ENCODE measurements around the gene TMEM132A. TPM values are rescaled to one million over a fixed set of nuclear protein-coding genes. Genes with fewer than 3 reads are reported as not detected.
"Not testable (repeated sequence)": the region's sequence is repeated elsewhere in the genome, so short reads cannot be mapped to it uniquely, and the experiment has no call there.

Gene TMEM132A
- polyA plus RNA-seq, 10 donors, result 28.4 to 46.5 (median 36.6) TPM

DNA sequence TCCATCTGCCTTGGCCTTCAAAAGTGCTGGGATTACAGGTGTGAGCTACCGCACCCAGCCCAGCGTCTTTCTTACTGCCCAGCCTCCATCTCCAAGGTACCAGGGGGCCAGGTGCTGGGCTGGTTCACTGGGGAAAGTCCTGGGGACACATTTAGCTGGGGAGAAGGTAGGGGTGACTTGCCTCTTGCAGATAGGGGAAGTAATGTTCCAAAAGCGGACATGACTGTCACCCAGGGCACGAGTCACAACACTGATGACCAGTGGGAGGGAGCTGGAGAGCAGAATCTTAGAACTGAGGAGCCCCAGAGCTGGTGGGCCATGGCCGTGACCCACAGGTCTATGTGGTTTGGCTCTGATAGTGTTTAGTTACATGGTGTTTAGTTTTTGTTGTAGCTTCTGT, 30.2 kb downstream of the TMEM132A start:
- no peak for DNase-seq

DNA sequence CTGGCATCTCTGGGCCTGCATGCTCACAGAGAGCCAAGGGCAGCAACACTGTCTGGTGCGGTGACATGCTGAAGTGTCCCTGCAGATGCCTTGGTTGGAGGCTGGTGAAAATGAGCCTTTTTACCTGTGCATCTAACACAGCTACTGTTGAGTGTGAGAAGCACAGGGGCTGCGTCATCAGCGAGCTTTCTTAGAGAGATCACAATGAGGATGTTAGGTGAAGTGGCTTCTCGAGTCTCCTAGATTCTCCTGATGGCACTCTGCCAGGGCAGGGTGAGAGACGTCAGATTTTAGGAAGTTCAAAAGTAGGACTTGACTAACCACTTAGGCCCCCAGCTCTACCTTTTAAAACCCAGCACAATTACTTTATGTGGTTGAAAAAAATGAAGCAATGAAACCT, 31.3 kb downstream of the TMEM132A start:
- no peak for DNase-seq

- DNase-seq, result no peak
These were observed 32.9 kb downstream of the TMEM132A start for GRCh38 chr11:60957188-60957587.

DNA sequence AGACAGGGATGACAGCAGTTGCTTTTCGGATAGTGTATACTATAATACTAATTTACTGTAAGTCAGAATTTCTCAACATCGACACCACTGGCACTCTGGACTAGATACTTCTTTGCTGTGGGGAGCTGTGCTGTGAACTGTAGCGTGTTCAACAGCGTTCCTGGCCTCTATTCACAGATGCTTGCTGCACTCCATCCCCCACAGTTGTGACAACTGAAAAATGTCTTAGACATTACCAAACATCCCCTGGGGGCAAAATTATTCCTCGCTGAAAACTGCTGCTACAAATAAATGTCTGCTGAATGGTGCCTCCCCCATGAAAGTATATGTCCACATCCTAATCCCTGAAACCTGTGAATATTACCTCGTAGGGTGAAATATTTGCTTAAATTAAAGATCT, 35.2 kb downstream of the TMEM132A start:
- DNase-seq, result no peak

- no peak for DNase-seq
These were observed 36.1 kb downstream of the TMEM132A start for GRCh38 chr11:60960405-60960804.

DNA sequence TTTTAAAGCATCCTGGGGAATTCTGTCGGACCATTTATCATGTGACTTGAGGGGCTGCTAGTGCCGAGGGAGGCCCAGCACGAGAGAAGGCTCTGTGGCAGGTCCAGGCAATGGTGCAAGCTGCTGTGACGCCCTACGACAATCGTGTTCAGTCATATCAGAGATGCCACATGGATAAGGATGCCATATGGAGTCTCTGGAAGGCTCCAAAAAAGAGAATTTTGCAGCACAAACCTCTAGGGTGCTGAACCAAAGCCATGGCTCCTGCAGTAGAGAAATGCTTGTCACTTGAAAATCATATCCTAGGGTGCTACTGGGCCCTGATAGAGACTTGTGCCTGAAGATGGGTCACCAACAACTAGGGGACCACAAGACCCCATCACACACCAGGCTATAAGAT, 40.5 kb downstream of the TMEM132A start:
- no peak for DNase-seq

DNA sequence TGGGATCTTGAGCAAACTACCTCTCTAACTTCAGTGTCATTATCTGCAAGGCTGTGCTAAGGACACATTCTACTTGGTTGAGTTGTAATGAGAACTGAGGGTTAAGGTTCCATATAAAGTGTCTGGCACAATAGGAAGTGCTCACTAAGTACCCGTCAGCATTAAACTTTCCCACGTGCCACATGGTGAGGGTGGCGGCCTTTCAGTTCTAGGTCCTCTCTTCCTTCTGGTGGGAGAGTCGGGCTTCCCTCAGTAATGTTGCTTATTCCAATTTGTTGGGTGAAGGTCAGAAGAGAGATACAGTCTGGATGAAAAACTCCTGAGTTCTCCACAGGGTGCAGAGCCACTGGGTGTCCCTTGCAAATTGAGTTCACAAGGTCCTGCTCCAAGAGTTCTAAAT, 42.6 kb downstream of the TMEM132A start:
- no peak for DNase-seq

DNA sequence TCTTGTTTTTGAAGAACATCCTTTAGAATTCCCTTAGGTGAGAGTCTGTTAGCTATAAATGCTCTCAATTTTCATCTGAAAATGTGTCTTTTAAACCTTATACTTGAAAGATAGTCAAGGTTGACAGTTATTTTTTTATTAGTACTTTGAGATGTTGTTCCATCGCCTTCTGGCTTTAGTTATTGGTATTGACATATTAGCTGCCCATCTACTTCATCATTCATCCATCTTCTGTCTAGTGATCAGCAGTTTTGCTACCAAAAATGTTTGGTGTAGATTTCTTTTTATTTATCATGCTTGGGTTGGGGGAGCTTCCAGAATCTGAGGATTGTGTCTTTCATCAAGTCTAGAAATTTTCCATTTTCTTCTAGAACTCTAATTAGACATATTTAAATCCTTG, 44.0 kb downstream of the TMEM132A start:
- DNase-seq, result no peak

DNA sequence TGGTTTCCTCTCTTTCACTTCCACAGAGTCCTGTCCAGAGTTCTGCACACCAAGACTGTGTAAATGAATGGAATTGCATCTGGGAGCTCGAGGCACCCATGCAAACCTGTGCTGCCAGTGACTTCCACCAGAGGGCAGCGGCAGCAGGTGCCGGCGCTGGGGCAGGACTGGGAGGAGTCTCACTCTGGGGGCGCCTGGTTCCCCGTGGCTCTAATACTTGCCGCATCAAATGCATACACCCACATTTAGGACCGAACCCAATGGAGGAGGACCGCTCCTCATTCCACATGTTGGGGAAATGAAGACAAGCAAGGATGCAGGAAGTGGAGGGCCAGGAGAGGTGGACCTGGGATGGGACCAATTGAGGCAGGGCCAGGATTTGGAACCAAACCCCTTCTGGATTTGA, 46.1 kb downstream of the TMEM132A start:
- peak in 1 of 3 donors; percentile 44 for DNase-seq

DNA sequence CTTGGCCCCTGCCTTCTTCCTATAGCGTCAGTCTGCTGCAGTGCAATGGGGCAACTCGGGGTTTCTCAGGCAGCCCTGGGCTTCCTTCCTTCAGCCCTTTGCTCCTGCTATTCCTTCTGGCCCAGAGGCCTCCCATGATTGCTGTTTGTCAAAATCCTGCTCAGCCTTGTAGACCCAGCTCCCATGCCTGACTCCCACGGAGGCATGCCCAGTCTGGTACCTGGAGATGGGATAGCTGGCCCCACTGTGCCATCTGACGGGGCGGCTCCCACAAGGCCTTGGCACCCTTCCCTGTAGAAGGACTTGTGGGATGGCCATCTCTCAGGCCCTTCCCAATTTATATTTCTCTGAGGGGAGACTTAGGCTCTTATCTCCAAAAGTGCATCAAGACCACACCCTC, 46.6 kb downstream of the TMEM132A start:
- DNase-seq, result no peak

DNA sequence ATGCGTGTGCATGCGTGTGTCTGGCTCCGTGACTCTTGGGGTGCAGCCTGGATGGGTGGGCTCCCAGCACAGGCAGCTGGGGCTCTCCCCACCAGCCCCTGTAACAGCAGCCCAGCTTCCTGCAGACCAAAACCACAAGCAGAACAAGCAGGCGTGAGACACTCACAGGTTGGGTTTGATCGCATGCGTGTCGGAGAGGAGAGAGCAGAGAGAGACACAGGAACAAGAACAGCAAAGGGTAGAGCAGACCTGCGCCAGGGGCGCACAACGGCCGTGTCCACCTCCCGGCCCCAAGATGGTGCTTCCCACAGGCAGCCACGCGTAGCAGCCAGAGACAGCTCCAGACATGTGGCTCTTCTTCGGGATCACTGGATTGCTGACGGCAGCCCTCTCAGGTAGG, 47.3 kb downstream of the TMEM132A start, which contains the start of gene CD6:
TSS of gene CD6 (plus strand) at position 161 of the 400 bp plus-strand sequence. CDS start at position 347, 186 bp downstream.
- DNase-seq, result no peak

- DNase-seq, result no peak
These were observed 48.1 kb downstream of the TMEM132A start for GRCh38 chr11:60972182-60973030.

DNA sequence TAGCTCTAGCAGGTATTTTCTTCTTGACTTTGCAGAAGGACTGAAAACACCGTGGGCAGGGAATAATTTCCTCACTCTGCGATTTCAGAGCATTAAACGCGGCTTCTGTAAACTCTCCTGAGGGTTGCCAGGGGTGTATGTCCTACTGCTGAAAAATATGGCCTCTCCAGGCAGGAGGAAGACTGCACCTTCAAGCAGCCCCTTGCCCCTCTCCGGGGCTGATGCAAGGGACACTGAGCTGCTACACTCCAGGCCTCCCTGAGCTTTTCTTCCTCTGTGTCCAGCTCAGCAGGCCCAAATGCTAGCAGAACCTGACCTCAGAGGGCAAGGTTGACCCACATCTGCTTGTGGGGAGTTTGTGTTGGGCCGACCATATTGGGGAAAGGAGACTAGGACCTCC, 49.4 kb downstream of the TMEM132A start:
- no peak for DNase-seq

DNA sequence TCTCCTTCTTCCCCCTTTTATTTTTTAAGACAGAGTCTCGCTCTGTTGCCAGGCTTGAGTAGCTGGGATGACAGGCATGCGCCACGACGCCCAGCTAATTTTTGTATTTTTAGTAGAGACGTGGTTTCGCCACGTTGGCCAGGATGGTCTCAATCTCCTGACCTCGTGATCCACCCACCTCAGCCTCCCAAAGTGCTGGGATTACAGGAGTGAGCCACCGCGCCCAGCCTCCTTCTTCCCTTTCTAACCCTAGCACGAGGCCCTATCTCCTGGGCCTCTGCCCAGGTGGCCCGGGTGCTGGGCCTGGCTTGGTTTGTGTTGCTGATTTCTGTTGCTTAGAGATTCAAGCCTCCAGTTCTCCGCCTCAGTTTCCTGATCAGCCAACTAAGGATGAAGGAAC, 50.1 kb downstream of the TMEM132A start:
- not testable (repeated sequence) for DNase-seq

DNA sequence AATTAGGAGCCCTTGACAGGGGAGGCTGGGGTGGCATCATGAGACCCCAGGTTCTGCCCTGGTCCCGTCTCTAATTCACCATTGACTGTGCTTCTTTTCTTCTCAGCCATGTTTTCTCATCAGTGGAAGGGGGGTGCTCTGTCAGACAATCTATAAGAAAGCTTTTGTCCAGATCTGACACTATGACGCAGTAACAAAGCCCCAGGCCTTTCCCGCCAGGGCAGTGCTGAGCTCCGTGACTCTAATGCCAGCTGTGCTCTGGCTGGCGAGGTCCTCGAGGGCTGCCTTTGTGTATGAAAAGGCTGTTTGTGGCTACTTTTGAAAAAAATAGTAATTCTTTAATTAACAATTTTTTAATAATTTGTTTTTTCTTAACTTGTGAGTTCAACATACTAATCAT, 50.5 kb downstream of the TMEM132A start:
- DNase-seq, result peak in 1 of 3 donors; percentile 35

- DNase-seq, result no peak
These were observed 53.0 kb downstream of the TMEM132A start for GRCh38 chr11:60977224-60977623.

GRCh38 chr11:60977836-60978235, 53.6 kb downstream of the TMEM132A start:
- DNase-seq, result peak in 1 of 3 donors; percentile 26

DNA sequence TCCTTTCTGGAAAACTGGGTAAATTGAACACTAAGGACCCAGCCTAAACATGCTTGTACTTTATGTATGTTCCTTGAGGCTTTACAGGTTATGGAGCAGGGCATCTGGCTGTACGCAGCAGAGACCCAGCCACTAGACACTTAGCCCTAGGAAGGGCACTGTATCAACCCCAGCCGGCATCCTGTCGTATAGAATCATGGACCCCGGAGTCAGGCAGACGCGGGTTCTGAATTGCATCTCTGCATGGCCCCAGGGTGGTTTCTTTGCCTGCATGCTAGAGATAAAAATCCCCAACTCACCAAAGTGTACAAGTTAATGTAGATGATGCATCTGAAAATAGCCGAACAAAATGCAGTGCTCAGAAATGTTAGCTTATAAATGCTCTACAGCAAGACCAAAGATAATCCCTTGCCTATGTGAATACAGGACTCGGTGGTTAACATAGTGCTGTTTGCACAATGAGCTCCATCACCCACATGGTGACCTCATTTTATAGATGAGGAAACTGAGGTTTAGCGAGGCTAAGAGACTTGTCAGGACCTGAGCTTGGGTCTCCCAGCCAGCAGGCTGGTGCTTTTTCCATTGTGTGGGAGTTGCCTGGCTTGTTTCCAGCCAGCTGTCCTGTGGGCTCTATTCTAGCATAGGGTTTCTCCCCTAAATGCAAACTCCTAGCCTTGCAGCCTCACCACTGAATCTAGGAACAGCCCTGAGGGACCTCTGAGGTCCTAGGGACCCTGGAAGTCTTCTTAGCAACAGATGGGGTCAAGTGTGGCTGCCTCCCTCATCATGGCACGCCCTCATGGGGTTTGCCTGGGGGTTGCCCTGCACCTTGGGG, 54.5 kb downstream of the TMEM132A start:
- peak in 1 of 3 donors; percentile 49 for DNase-seq

- no peak for DNase-seq
These were observed 57.3 kb downstream of the TMEM132A start for GRCh38 chr11:60981515-60981914.

GRCh38 chr11:60982184-60982583, 57.9 kb downstream of the TMEM132A start:
- no peak for DNase-seq

- no peak for DNase-seq
These were observed 59.9 kb downstream of the TMEM132A start for GRCh38 chr11:60984149-60984548.

- no peak for DNase-seq
These were observed 60.4 kb downstream of the TMEM132A start for GRCh38 chr11:60984636-60985035.

DNA sequence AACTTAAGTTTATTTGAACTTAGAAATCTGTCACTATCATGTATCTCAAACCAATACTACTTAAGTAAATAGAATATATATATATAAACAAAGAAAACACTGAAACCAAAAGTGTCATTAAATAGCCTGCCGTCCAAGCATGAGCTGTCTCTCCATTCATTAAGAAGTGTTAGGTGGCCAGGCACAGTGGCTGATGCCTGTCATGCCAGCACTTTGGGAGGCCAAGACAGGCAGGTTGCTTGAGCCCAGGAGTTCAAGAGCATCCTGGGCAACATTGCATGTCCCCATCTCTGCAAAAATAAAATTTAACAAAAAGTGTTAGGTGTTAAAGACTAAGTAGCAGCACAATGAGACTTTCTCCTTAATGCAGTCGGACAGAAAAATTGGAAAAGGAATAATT, 61.2 kb downstream of the TMEM132A start:
- DNase-seq, result no peak

Data from muscle of back (tissue), 11 donors.